ENCODE measurements around the gene RCBTB2.

Gene RCBTB2

GRCh38 chr13:48531416-48532255 lies 1.2 kb downstream of the RCBTB2 start:
- DNase-seq (ENCODE audit: low spot score) = no peak
- FAIRE-seq = no peak

- FAIRE-seq (no peak), DNase-seq (ENCODE audit: low spot score) (no peak)
Observed at GRCh38 chr13:48530833-48531232, 2.0 kb downstream of the RCBTB2 start.

GRCh38 chr13:48528720-48529119 lies 4.2 kb downstream of the RCBTB2 start:
- no peak for DNase-seq (ENCODE audit: low spot score)
- FAIRE-seq = no peak

DNA sequence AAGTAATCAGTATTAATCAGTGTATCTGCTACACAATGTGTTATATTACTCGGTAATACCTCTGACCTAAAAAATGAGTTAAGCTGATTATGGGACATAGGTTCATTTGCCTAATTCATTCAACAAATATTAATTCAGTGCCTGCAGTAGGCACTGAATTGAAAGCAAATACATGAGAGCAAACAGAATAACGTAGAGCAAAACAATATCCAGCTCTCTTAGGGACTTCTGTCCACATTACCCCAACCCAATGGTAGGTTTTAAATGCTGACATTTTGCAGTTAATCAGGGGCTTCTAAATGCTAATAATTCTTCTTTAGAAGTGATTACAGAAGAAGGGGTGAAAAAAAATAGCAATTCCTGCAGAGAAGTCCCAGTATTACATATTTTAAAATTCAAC lies 4.9 kb downstream of the RCBTB2 start:
- DNase-seq (ENCODE audit: low spot score) = no peak
- no peak for FAIRE-seq

DNA sequence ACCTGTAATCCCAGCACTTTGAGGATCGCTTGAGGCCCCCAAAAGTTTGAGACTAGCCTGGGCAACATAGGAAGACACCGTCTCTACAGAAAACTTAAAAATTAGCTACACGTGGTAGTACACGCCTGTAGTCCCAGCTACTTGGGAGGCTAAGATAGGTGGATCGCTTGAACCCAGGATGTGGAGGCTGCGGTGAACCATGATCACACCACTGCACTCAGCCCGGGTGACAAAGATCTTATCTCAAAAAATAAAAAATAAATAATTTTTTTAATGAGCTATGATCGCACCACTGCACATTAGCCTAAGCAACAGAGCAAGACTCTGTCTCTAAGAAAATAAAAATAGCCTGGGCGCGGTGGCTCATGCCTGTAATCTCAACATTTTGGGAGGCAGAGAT lies 6.6 kb downstream of the RCBTB2 start:
- no peak for DNase-seq (ENCODE audit: low spot score)
- FAIRE-seq = no peak

DNA sequence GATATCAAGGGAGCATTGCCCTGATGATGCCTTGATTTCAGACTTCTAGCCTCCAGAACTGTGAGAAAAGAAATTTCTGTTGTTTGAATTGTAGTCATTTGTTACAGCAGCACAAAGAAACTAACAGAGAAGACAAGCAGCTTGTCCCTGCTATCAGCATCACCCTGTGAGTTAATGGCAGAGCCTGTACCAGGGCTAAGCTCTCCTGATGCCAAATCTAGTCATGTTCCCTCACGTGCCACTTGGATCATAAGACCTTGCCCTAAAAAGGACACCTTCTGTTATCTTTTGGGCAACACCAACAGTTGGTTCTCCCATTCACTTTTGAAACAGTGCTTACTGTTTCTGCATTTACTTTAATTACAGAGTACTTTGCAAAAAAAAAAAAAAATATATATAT lies 14.8 kb downstream of the RCBTB2 start:
- DNase-seq (ENCODE audit: low spot score) (no peak), FAIRE-seq (no peak)

GRCh38 chr13:48515732-48516131 lies 17.1 kb downstream of the RCBTB2 start:
- DNase-seq (ENCODE audit: low spot score) = no peak
- no peak for FAIRE-seq

DNA sequence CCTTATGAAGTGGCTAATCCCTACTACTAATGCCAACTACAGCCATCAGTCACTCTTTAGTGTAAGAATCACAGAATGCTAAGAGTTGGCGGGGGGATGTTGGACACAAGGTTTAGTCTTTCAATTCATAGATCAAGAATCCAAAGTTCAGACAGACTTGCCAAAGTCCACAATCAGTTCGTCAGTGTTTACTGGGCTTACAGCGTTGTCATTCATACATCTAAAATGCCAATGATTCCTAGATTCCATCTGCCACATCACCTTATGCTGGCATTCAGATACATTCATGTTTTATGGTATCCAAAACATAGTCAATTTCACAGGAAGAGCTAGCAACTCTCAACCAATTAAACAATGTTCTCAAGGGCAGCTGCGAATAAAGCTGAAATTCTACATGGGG lies 18.1 kb downstream of the RCBTB2 start:
- FAIRE-seq (no peak), DNase-seq (ENCODE audit: low spot score) (no peak)

DNA sequence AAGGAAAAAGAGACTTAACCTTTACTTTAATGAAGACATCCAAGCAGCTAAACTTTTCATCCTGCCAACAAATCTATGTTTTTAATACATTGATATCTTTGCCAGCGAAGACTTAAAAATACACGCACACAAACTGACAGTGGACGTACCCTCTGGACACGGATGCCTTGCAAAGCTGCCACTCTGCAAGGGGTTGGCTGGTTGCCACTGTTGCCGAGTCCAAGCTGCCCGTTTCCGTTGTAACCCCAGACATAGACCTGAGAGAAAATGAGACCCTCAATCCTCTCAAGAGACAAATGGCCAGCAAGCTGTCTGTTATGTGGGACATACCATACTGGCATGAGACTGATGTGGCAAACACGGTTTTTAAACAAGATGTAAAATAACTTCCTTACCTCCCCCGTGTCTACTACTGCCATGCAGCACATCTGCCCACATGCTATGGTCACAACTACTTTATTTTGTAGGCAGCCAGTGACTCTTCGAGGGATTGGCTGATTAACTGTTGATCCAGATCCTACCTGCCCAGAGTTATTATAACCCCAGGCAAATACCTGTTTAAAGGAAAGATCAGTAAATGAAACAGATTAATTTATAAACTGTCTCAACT lies 21.2 kb downstream of the RCBTB2 start:
- FAIRE-seq = no peak
- DNase-seq (ENCODE audit: low spot score) = no peak

DNA sequence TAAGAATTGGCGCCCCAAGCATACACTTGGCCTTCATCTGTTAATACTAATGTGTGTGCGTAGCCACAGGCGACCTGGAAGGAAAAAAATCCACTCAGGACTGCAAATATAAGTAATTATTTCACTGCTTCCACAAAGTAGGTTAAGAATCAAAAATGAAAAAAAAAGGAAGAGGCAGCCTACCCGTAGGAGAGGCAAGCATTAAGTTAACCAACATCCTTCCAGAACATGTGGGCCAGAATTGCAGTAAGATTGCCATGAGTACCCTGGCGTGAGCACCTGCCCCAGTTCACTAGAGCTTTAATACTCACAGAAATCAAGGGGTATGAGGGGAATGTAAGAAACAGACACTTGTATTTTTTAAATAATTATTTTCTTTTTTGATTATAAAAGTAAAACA lies 22.2 kb downstream of the RCBTB2 start:
- DNase-seq (ENCODE audit: low spot score) (no peak), FAIRE-seq (no peak)

DNA sequence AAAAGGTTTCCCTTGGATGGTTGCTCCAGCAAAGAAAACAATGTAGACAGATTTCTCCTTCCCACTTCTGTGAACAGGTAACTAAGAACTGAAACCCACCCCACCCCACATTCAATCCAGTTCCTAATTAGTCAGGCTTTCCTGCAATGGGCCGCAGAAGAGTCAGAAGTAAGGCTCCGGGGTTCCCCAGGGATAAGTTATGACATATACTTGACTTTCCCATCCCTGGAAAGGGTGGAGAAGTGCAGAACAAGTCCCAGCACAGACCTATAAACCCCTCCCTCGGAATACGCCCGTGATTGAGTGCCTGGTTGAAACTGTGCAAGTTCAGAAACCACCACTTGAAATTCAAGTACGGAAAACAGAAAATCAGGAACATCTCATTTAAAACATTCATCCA lies 24.9 kb downstream of the RCBTB2 start:
- no peak for FAIRE-seq
- no peak for DNase-seq (ENCODE audit: low spot score)

- DNase-seq (ENCODE audit: low spot score) (no peak), FAIRE-seq (no peak)
Observed at GRCh38 chr13:48507021-48507420, 25.9 kb downstream of the RCBTB2 start.

DNA sequence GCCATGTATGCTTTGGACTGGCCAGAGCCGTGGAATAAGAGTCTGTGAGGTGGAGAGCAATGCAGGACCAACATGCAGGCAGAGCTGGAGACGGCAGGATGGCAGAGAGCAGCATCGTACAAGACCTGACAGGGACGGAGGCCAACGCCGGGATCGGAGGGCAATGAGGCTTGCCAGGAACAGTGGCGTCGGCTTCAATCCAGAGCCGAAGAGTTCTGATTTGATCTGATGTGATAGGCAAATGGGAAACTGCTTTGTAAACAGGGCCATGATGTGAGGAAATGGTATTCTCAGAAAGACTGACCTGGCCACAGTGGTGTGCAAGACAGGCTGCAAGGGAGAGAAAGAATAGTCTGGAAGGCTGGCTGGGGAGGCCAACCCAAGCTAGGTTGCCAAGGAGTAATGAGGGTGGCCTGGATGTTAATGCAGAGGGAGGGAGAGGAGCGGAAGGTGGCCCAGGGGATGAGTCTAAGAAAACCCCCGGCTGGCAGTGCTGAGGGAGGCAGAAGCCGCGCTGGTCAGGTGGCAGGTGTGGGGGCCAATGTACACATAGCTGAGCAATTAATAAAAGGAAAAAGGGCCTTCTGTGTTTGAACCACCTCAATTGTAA lies 26.7 kb downstream of the RCBTB2 start:
- FAIRE-seq (no peak), DNase-seq (ENCODE audit: low spot score) (no peak)

DNA sequence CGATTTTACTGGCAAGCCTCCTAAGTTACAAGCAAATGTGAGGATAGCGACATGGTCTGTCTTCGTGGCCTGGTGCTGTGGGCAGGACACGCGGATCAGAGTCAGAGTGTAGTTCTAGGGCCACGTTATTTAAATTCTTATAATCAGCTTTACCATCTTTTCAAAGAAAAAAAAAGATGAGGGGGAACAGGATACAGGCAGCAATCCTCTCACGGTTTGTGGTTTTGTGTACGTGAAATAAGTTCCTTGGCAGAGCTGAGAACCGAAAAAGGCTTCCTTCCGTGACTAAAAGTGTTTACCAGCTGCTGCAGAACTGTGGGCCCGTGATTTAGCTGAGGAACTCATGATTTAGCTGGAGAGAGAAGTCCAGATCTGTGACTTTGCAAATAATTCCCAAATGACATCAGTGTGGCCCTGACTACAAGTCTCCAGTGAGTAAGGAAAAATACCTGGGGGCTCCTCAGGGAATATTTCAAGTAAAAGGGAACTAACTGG lies 27.2 kb downstream of the RCBTB2 start:
- FAIRE-seq (no peak), DNase-seq (ENCODE audit: low spot score) (no peak)

- DNase-seq (ENCODE audit: low spot score) (no peak), FAIRE-seq (no peak)
Observed at GRCh38 chr13:48505012-48505411, 27.9 kb downstream of the RCBTB2 start.

DNA sequence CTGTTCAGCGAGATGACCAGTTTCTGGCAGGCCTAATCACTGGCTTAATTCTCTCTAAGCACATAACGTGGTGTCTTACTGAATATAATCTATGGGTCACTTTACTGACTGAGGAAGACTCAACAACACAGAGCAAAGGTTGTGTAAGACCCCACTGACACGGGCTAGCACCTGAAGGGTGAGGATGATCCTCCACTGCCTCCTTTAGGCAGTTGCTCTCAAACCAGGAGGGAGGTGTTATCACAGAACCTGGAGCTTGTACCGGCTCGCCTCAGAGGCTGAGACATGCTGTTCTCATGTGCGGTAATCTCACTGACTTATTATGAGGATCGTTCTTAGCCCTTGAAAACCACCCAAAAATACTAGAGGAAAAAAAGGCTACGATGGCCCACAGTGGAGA lies 28.3 kb downstream of the RCBTB2 start:
- FAIRE-seq = no peak
- DNase-seq (ENCODE audit: low spot score) = no peak

- FAIRE-seq = no peak
- no peak for DNase-seq (ENCODE audit: low spot score)
Observed at GRCh38 chr13:48502601-48503319, 30.1 kb downstream of the RCBTB2 start.

GRCh38 chr13:48501705-48502104 lies 31.2 kb downstream of the RCBTB2 start:
- no peak for FAIRE-seq
- DNase-seq (ENCODE audit: low spot score) = no peak

- DNase-seq (ENCODE audit: low spot score) (no peak), FAIRE-seq (no peak)
Observed at GRCh38 chr13:48500652-48501197, 32.2 kb downstream of the RCBTB2 start.

- no peak for FAIRE-seq
- no peak for DNase-seq (ENCODE audit: low spot score)
Observed at GRCh38 chr13:48497669-48498068, 35.2 kb downstream of the RCBTB2 start.

- DNase-seq (ENCODE audit: low spot score) (no peak), FAIRE-seq (no peak)
Observed at GRCh38 chr13:48496271-48497161, 36.4 kb downstream of the RCBTB2 start.

Data from RCC 7860 (cell line).